Ascending aorta (tissue), 2 donors: Measurements from ENCODE around the gene BMPR1B. TPM values are rescaled to one million over a fixed set of nuclear protein-coding genes. Genes with fewer than 3 reads are reported as not detected.

Experiments
- DNase-seq, 2 donors: peaks; one replicate each; pipeline ENCODE4 v3.0.0-alpha.2; 2019; ENCODE audit warnings: low spot score in 2 of 2
- H3K27ac ChIP-seq, 2 donors: fragments of 200-600 bp; sonication (generic); one replicate each; pipeline ENCODE4 v1.5.1; 2016 to 2017; ENCODE audit warnings: mild to moderate bottlenecking in 1 of 2
- H3K27me3 ChIP-seq: fragments of 200-600 bp; sonication (generic); one replicate; pipeline ENCODE4 v1.5.1; 2017
- H3K36me3 ChIP-seq, 2 donors: fragments of 200-600 bp; sonication (generic); one replicate each; pipeline ENCODE4 v1.5.1; 2016
- H3K4me1 ChIP-seq, 2 donors: fragments of 200-600 bp; sonication (generic); one replicate each; pipeline ENCODE4 v1.5.1; 2016 to 2017; ENCODE audit warnings: mild to moderate bottlenecking in 1 of 2
- H3K4me3 ChIP-seq, 2 donors: fragments of 200-600 bp; sonication (generic); one replicate each; pipeline ENCODE4 v1.5.1; 2016 to 2017; ENCODE audit warnings: mild to moderate bottlenecking in 1 of 2
- H3K9me3 ChIP-seq, 2 donors: fragments of 200-600 bp; sonication (generic); one replicate each; pipeline ENCODE4 v1.5.1; 2016
- CTCF ChIP-seq, 3 experiments: fragments of 200-600 bp in 2 of 3; fragments of 450-650 bp in 1 of 3; sonication (generic) in 2 of 3; IDR thresholded peaks; one replicate each; pipeline ENCODE4 v1.5.1; 2016 to 2019; ENCODE audit warnings: antibody characterized with exemption in 3 of 3, mild to moderate bottlenecking in 1 of 3, moderate library complexity in 1 of 3
- intact Hi-C: fragments of 100-400 bp; cut with DNase I; formaldehyde crosslinking; loops from one replicate; pipeline ENCODE4 v1.15.1; 2023
- total RNA-seq: library from RNA; depleted of rRNA; stranded (reverse); fragments of >200 nt; gene quantifications from one replicate; pipeline ENCODE4 v1.1.0, GENCODE V29; 2016

BMPR1B gene
- total RNA-seq, 1 donor from 2014 or later = 3.8 TPM

DNA sequence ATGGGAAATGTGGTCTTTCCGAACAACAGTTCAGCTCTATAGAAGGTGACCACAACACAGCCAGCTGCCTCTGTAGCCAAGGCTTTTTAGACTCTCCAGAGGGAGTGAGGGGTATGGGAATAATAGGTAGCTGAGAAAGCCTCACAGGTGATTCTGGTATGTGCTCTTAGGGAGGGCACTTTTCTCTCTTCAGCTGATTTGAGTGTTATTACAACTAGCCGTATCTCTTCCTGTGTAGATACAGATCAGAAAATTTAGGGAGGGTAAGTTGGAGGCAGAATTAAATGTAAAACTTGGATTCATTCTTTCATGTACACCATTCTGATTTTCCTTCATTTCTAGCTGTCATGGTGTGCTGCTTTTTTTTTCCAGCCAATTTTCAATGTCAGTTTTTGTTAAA is 154.9 kb downstream of the BMPR1B start:
- intact Hi-C loops = no loop called here
- H3K27me3 ChIP-seq = no peaks in the 10 kb centered on the region
- H3K9me3 ChIP-seq = peaks cover 7 to 16% of the 10 kb centered on the region in 2 donors
- no peak overlapping the region for H3K27ac ChIP-seq
- H3K4me3 ChIP-seq = no peak overlapping the region
- no peaks in the 10 kb centered on the region for H3K36me3 ChIP-seq
- no peak for TF ChIP-seq CTCF (IDR thresholded peaks at IDR 0.05)
- H3K4me1 ChIP-seq = no peaks in the 10 kb centered on the region
- no peak for DNase-seq

DNA sequence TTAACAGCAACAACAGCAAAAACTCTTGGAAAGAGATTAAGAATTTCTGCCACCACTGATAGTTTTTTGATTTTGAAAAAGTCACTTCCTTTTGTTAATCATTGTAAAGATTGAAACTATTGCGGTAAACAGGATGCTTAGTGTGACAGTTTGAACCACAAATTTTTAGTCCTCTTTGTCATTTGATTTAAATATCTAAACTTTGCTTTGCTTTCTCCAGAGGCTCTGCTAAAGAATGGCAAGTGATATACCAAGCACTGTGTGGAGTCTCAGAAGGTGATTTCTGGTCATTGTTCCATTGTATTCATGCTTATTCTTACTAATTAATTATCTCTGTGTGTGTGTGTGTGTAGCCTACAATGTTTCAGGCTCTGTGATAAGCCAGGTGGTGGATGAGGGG is 155.6 kb downstream of the BMPR1B start:
- intact Hi-C loops = no loop called here
- no peak for DNase-seq
- Histone ChIP-seq H3K27me3 (no peaks in the 10 kb centered on the region), H3K27ac (no peak overlapping the region), H3K4me1 (no peaks in the 10 kb centered on the region), H3K36me3 (no peaks in the 10 kb centered on the region), H3K9me3 (peaks cover 7 to 16% of the 10 kb centered on the region in 2 donors), H3K4me3 (no peak overlapping the region)
- TF ChIP-seq CTCF (IDR thresholded peaks at IDR 0.05) = no peak

- H3K27ac ChIP-seq = no peak overlapping the region
- H3K9me3 ChIP-seq = peaks cover 7 to 16% of the 10 kb centered on the region in 2 donors
- intact Hi-C loops = no loop called here
- no peak overlapping the region for H3K4me3 ChIP-seq
- H3K36me3 ChIP-seq = no peaks in the 10 kb centered on the region
- H3K27me3 ChIP-seq = no peaks in the 10 kb centered on the region
- DNase-seq = no peak
- no peaks in the 10 kb centered on the region for H3K4me1 ChIP-seq
- no peak for TF ChIP-seq CTCF (IDR thresholded peaks at IDR 0.05)
These were observed 159.4 kb downstream of the BMPR1B start for GRCh38 chr4:94917146-94917545.

- H3K4me1 ChIP-seq = no peaks in the 10 kb centered on the region
- intact Hi-C loops = no loop called here
- no peak overlapping the region for H3K27ac ChIP-seq
- DNase-seq = no peak
- no peak overlapping the region for H3K4me3 ChIP-seq
- H3K36me3 ChIP-seq = no peaks in the 10 kb centered on the region
- no peaks in the 10 kb centered on the region for H3K27me3 ChIP-seq
- TF ChIP-seq CTCF (IDR thresholded peaks at IDR 0.05) = no peak
- peaks cover 7 to 16% of the 10 kb centered on the region in 2 donors for H3K9me3 ChIP-seq
These were observed 160.8 kb downstream of the BMPR1B start for GRCh38 chr4:94918543-94918942.

DNA sequence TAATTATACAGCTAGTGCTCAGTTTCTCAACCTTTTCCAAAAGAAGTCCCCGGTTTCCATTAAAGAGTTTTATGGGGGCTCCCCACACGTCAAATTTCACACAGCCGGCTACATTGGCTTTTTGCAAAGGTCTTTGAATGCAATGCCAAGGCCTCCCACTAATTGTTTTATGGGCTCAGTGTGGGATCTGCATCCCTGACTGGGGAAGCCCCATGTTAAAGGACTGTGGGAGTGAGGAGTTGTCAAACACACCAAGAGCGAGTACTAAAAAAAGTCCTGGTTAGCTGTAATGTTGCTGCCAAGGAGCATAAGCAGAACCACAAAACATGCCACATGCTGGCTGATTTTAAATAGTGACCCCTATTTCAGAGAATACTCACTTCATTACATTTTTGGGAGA is 162.6 kb downstream of the BMPR1B start:
- H3K27ac ChIP-seq = no peak overlapping the region
- no peak for TF ChIP-seq CTCF (IDR thresholded peaks at IDR 0.05)
- H3K36me3 ChIP-seq = no peaks in the 10 kb centered on the region
- no peak for DNase-seq
- no peaks in the 10 kb centered on the region for H3K4me1 ChIP-seq
- H3K9me3 ChIP-seq = peaks cover 7 to 16% of the 10 kb centered on the region in 2 donors
- no peaks in the 10 kb centered on the region for H3K27me3 ChIP-seq
- intact Hi-C loops = no loop called here
- H3K4me3 ChIP-seq = no peak overlapping the region

DNA sequence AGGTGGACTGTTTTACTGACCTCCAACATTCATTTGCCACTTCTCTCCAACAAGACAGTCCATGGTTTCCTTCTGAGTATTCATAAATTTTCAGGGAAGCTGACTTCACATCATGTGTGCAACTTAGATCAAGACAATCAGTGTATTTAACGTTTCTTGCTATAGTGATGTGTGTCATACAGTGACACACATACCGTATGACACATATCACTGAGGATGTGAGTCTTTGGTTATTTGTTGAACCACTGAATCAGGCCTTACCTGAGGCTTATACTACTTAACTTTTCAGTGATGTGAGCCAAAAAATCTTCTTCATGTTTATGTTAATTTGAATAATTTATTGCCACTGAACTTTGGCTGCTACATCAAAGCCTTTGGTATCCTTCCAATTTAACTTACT is 166.8 kb downstream of the BMPR1B start:
- H3K9me3 ChIP-seq = no peaks in the 10 kb centered on the region
- TF ChIP-seq CTCF (IDR thresholded peaks at IDR 0.05) = no peak
- H3K27me3 ChIP-seq = no peaks in the 10 kb centered on the region
- intact Hi-C loops = no loop called here
- H3K27ac ChIP-seq = no peak overlapping the region
- peaks cover 0 to 5% of the 10 kb centered on the region in 2 donors for H3K4me1 ChIP-seq
- no peak overlapping the region for H3K4me3 ChIP-seq
- no peak for DNase-seq
- no peaks in the 10 kb centered on the region for H3K36me3 ChIP-seq
